Endodermal cell (in vitro differentiated cells): Measurements from ENCODE around the gene DLGAP1. TPM values are rescaled to one million over a fixed set of nuclear protein-coding genes. Genes with fewer than 3 reads are reported as not detected.

Experiments
- DNase-seq: peaks from one replicate; pipeline ENCODE4 v3.0.0-alpha.2; 2017
- H3K27ac ChIP-seq: 2 replicates; pipeline ENCODE4 v1.5.1; 2013; ENCODE audit warnings: mild to moderate bottlenecking, low read depth, low read length, moderate library complexity
- H3K27me3 ChIP-seq: 2 replicates; pipeline ENCODE4 v1.6.1; 2013; ENCODE audit warnings: mild to moderate bottlenecking, low read length, moderate library complexity; ENCODE audit not compliant: insufficient read depth, control insufficient read depth, poor library complexity, severe bottlenecking
- H3K36me3 ChIP-seq: 2 replicates; pipeline ENCODE4 v1.7.0; 2013; ENCODE audit warnings: mild to moderate bottlenecking, low read length, moderate library complexity; ENCODE audit not compliant: control insufficient read depth, insufficient read depth
- H3K4me1 ChIP-seq: one replicate; pipeline ENCODE4 v1.7.0; 2013; ENCODE audit warnings: low read length; ENCODE audit not compliant: control insufficient read depth, insufficient read depth
- H3K4me3 ChIP-seq: 2 replicates; pipeline ENCODE4 v1.5.1; 2013; ENCODE audit warnings: mild to moderate bottlenecking, low read length, moderate library complexity
- H3K9ac ChIP-seq: 2 replicates; pipeline ENCODE4 v1.6.1; 2013; ENCODE audit warnings: mild to moderate bottlenecking, low read length, moderate library complexity; ENCODE audit not compliant: poor library complexity, severe bottlenecking; ENCODE audit errors: extremely low read depth
- H3K9me3 ChIP-seq: 2 replicates; pipeline ENCODE4 v1.6.1; 2013; ENCODE audit warnings: mild to moderate bottlenecking, low read length, moderate library complexity; ENCODE audit not compliant: control insufficient read depth
- H3K27ac Mint-ChIP-seq: 2 replicates; pipeline ENCODE4 v1.8.0; 2020; ENCODE audit warnings: mixed read lengths
- H3K27me3 Mint-ChIP-seq: 2 replicates; pipeline ENCODE4 v1.8.0; 2021; ENCODE audit warnings: mild to moderate bottlenecking, mixed read lengths; ENCODE audit not compliant: insufficient read depth
- H3K36me3 Mint-ChIP-seq: 2 replicates; pipeline ENCODE4 v1.8.0; 2020; ENCODE audit warnings: low read depth, mixed read lengths
- H3K4me1 Mint-ChIP-seq: 2 replicates; pipeline ENCODE4 v1.8.0; 2020; ENCODE audit warnings: mixed read lengths
- H3K4me3 Mint-ChIP-seq: 2 replicates; pipeline ENCODE4 v1.8.0; 2020; ENCODE audit warnings: mild to moderate bottlenecking, moderate library complexity, mixed read lengths
- H3K9me3 Mint-ChIP-seq: 2 replicates; pipeline ENCODE4 v1.8.0; 2020; ENCODE audit warnings: mild to moderate bottlenecking, mixed read lengths
- CTCF ChIP-seq: fragments of 200-600 bp; sonication (generic); conservative IDR thresholded peaks from 2 replicates; pipeline ENCODE4 v1.5.0; 2021; ENCODE audit warnings: antibody characterized with exemption, mild to moderate bottlenecking
- WGBS, 2 experiments: methylation state at CpG; one replicate each; pipeline versions ENCODE4 v1.1.5 to v1.1.7; 2013; ENCODE audit warnings: missing lambda C conversion rate in 2 of 2, mixed read lengths in 1 of 2; ENCODE audit not compliant: insufficient coverage in 1 of 2, insufficient read length in 1 of 2; 5-methylcytosine and 5-hydroxymethylcytosine counted together
- total RNA-seq, 2 donors: library from RNA; stranded (reverse); fragmentation: NEBNext Ultra II Directional in 1 of 2; extraction: Animal tissue kit (Norgen Biotek cat#: 25700) in 1 of 2; gene quantifications; 2 replicates in 1 of 2; 3 replicates in 1 of 2; pipeline ENCODE4 v1.2.1, GENCODE V29; 2021

Gene DLGAP1
- total RNA-seq, 2 donors from 2014 or later, result 11.5 to 21.5 TPM

DNA sequence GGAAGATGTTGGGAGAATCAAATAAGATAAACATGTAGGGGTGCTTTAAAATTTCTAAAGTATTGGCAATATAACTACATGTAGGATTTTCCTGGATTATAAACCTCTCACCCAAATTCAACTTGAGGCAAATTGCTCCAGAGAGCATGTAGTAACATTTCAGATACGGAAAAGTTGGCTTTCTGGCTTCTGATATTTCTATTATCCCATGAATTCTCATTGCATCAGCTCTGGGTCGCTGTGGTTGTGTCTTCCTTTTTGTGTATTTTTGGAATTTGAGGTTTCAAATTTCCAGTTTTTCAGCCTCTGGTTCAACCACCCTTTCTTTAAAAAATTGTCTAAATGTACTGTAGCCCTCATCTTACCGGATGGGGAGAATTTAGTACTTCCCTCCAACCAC lies 972.8 kb downstream of the DLGAP1 start:
- Histone ChIP-seq H3K27me3 (no peaks in the 10 kb centered on the region), H3K27ac (no peak overlapping the region), H3K36me3 (no peaks in the 10 kb centered on the region), H3K9me3 (no peaks in the 10 kb centered on the region), H3K9ac (no peak overlapping the region), H3K4me3 (no peak overlapping the region), H3K4me1 (no peaks in the 10 kb centered on the region)
- H3K4me3 Mint-ChIP-seq, result no peak overlapping the region
- H3K9me3 Mint-ChIP-seq, result no peaks in the 10 kb centered on the region
- 87 to 100% methylated on average over 2 to 3 of the region's 3 CpGs for WGBS, 2 experiments
- H3K4me1 Mint-ChIP-seq, result peaks cover 29% of the 10 kb centered on the region
- no peak for DNase-seq
- H3K36me3 Mint-ChIP-seq, result no peaks in the 10 kb centered on the region
- no peaks in the 10 kb centered on the region for H3K27me3 Mint-ChIP-seq
- no peak for TF ChIP-seq CTCF
- H3K27ac Mint-ChIP-seq, result no peak overlapping the region

DNA sequence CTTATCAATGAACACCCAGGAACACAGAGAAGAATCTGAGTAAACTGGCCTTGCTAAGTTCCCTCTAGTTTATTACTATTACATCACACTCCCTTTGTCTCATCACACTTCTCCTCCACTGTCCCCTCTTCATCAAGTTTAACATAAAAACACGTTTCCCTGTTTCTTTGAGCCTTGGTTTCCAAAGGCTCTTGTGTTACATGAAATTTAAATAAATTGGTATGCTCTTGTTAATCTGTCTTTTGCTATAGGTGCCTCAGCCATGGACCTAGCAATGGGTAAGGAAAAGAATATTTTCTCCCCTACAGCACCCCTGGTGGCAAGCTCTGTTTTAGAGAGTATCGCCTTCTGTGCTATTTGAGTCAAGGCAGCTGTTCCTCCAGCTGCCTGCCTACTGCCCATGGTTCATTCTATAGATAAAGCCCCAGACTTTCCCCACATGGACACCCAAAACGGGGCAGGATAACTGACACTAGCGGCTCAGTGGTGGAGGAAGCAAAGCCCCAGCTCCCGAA lies 973.4 kb downstream of the DLGAP1 start:
- WGBS, 2 experiments, result 37 to 86% methylated on average over 1 to 5 of the region's 5 CpGs
- Histone ChIP-seq H3K27me3 (no peaks in the 10 kb centered on the region), H3K9ac (no peak overlapping the region), H3K4me1 (no peaks in the 10 kb centered on the region), H3K27ac (no peak overlapping the region), H3K4me3 (no peak overlapping the region), H3K9me3 (no peaks in the 10 kb centered on the region), H3K36me3 (no peaks in the 10 kb centered on the region)
- peak overlapping the region; percentile 71 for H3K27ac Mint-ChIP-seq
- no peaks in the 10 kb centered on the region for H3K27me3 Mint-ChIP-seq
- H3K4me1 Mint-ChIP-seq, result peaks cover 25% of the 10 kb centered on the region
- peak; percentile 81 for TF ChIP-seq CTCF
- no peaks in the 10 kb centered on the region for H3K36me3 Mint-ChIP-seq
- DNase-seq, result peak; percentile 82
- no peak overlapping the region for H3K4me3 Mint-ChIP-seq
- no peaks in the 10 kb centered on the region for H3K9me3 Mint-ChIP-seq

DNA sequence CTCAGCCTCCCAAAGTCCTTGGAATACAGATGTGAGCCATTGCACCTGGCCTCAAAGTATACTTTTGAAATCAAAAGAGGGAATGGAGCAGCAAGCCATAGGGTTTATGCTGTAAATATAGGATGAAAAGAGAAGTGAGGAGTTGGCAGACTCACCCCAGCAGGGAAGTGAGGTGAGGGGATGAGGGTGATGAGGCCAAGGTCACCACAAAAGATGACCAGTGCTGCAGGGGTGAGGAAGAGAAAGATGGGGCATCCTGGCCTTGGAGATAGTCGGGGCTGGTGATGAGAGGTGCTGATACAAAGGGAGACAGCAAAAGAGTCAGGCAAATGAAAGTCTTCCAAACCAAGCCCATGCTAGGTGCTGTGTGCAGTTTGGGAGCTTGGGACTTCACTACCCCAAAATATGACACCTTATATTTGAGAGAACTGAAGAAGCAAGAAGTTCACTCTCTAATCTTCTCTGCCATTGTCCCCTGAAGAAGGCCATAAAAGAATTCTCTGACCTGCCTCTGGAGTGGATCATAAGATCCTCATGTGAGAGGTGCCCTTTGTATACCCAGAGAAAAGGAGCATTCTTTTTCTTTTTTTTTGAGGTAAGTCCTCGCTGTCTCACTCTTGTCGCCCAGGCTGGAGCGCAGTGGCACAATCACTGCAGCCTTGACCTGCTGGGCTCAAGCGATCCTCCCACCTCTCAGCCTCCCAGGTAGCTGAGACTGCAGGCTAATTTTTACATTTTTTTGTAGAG lies 974.1 kb downstream of the DLGAP1 start:
- no peaks in the 10 kb centered on the region for H3K4me1 ChIP-seq
- peaks cover 21% of the 10 kb centered on the region for H3K4me1 Mint-ChIP-seq
- no peaks in the 10 kb centered on the region for H3K9me3 ChIP-seq
- H3K27me3 Mint-ChIP-seq, result no peaks in the 10 kb centered on the region
- H3K36me3 Mint-ChIP-seq, result peaks cover 5% of the 10 kb centered on the region
- H3K4me3 Mint-ChIP-seq, result no peak overlapping the region
- no peak overlapping the region for H3K9ac ChIP-seq
- no peak for DNase-seq
- no peak overlapping the region for H3K27ac ChIP-seq
- H3K27ac Mint-ChIP-seq, result peak overlapping the region; percentile 71
- WGBS, 2 experiments, result 80 to 83% methylated on average over 1 to 5 of the region's 5 CpGs
- H3K4me3 ChIP-seq, result no peak overlapping the region
- no peaks in the 10 kb centered on the region for H3K36me3 ChIP-seq
- TF ChIP-seq CTCF, result no peak
- H3K9me3 Mint-ChIP-seq, result peaks cover 4% of the 10 kb centered on the region
- no peaks in the 10 kb centered on the region for H3K27me3 ChIP-seq
